ENCODE results near the gene SDF2.

The SDF2 gene

DNA sequence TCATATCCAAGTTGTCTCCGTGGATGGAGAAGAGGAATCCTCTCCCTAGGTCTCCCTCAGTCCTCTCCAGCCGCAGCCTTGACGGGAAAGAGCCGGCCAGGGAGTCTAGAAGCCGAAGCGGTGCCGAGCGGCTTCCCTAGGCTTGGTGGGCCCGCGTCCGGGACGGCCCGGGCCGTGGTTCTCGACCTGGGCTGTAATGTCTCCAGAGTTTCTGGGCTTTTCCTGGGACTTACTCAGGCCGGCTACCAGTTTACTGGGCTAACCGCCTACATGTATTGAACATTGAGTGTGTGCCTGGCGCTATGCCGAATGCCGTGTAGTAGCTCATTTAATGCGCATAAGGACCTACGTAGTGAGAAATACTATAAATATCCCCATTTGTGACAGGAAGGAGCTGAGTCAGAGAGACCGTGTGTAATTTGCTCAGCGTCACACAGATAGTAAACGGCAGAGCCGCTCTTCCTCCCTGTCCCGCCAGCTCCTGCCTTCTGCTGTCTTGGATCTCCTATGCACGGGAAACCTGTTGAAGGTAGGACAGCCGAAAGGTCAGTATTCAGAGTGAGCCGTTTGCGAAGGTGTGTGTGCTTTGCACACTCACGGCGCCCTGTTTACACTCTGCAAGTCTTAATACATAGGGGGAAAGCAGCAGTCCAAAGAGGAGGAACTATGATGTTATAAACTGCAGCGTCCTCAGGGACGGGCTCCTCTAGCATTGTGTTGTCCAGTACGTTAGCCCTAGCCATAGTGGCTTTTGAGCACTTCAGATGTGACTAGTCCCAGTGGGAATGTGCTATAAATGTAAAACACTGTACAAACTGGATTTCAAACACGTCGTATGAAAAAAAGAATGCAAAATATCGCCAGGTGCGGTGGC lies 62.2 kb downstream of the SDF2 start:
- DNase-seq (ENCODE audit: low read depth): peak; percentile 85
- H3K4me3 ChIP-seq (ENCODE audit: low read depth, low read length): peak overlapping the region; percentile 83
- no peak for TF ChIP-seq CTCF (conservative IDR thresholded peaks at IDR 0.05; ENCODE audit: low read depth, low read length)

GRCh38 chr17:28598799-28599310 lies 62.9 kb downstream of the SDF2 start, which contains the start of gene SPAG5:
SPAG5 (minus strand) TSS chr17:28599025; CDS start chr17:28598946, 79 bp downstream.
- peak within 1 kb of the TSS; percentile 83 for H3K4me3 ChIP-seq (ENCODE audit: low read depth, low read length)
- TF ChIP-seq CTCF (conservative IDR thresholded peaks at IDR 0.05; ENCODE audit: low read depth, low read length): no peak
- peak; percentile 93 for DNase-seq (ENCODE audit: low read depth)

DNA sequence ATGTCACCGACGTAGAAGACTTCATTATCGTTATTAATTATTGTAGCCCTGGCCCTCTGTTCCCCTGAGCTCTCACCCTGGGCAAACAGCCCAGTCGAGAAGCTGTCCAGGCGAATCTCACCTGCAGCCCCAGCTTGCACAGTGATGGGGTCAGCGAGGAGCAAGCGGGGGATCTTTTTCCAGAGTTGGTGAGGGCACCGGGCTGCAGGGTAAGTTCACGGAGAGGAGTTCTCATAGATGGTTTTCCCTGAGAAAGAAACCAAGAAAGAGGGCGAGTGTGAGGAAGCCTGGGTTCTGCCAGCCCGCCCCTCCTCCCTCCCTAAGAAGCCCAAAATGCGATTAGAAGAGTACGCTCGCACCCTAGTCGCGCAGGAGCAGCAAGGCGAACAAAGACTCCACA lies 63.3 kb downstream of the SDF2 start:
- no peak for DNase-seq (ENCODE audit: low read depth)
- TF ChIP-seq CTCF (conservative IDR thresholded peaks at IDR 0.05; ENCODE audit: low read depth, low read length): no peak
- H3K4me3 ChIP-seq (ENCODE audit: low read depth, low read length): peak overlapping the region; percentile 83

Data from choroid plexus epithelial cell (primary cell).